HG03378 (cell line): ENCODE results near the gene DBNDD1.

Experiments
- ATAC-seq: cut with Tn5 transposase; IDR thresholded peaks from one replicate; pipeline ENCODE4 v1.9.1; 2021; ENCODE audit warnings: mild to moderate bottlenecking, moderate library complexity; ENCODE audit not compliant: unreplicated experiment

The DBNDD1 gene

GRCh38 chr16:90037276-90037675, 18.0 kb upstream of the DBNDD1 start:
- ATAC-seq: no peak

DNA sequence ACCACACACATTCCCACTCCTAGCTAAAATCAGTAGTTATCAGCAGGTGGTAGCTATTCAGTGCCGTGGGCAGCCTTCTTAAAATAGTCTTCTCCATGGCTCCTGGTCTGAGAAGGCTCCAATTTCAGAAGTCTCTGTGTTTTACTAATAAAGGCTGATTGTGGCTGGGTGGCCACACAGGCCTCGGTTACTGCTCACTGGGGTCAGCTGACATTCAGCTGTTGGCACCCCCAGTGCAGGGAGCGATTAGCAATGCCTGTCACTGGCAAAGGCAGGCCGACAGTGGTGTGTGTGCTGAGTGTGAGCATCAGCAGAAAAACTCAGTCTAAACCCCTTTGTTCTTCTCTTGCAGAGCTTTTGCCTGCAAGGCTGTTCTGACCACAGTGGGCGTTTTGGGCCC, 16.6 kb upstream of the DBNDD1 start:
- ATAC-seq: no peak

DNA sequence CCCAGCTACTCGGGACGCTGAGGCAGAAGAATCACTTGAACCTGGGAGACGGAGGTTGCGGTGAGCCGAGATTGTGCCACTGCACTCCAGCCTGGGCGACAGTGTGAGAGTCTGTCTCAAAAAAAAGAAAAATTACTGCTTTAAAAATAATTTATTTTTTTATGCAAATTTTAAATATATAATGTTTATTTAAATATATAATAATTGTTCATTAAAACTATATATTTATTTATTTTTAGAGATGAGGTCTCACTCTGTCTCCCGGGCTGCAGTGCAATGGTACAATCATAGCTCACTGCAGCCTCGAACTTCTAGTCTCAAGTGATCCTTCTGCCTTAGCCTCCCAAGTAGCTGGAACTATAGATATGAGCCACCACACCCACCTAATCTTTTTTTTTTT, 15.2 kb upstream of the DBNDD1 start:
- no peak for ATAC-seq

DNA sequence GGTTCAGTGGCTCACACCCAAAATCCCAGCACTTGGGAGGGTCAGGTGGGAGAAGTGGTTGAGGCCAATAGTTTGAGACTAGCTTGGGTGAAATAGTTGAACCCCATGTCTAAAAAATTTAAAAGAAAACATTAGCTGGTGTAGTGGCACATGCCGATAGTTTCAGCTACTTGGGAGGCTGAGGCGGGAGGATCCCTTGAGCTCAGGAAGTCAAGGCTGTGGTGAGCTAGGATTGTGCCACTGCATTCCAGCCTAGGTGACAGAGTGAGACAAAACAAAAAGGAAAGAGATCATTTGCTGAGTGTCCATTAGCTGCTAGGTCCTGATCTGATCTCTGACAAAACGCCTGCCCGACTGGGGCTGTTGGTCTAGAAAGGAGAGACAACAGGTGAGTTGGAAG, 14.1 kb upstream of the DBNDD1 start:
- no peak for ATAC-seq

GRCh38 chr16:90032674-90033331, 13.5 kb upstream of the DBNDD1 start:
- ATAC-seq: no peak

DNA sequence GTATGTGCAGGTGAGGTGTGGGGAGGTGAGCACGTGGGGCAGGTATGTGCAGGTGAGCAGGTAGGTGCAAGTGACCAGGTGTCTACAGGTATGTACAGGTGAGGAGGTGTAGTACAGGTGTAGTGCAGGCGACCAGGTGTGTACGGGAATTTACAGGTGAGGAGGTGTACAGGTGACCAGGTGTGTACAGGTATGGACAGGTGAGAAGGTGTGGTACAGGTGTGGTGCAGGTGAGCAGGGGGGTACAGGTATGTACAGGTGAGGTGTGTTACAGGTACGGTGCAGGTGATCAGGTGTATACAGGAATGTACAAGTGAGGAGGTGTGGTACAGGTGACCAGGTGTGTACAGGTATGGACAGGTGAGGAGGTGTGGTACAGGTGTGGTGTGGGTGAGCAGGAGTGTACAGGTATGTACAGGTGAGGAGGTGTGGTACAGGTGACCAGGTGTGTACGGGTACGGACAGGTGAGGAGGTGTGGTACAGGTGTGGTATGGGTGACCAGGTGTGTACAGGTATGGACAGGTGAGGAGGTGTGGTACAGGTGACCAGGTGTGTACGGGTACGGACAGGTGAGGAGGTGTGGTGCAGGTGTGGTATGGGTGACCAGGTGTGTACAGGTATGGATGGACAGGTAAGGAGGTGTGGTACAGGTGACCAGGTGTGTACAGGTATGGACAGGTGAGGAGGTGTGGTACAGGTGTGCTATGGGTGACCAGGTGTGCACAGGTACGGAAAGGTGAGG, 12.8 kb upstream of the DBNDD1 start:
- ATAC-seq: no peak

- no peak for ATAC-seq
Measured at GRCh38 chr16:90031186-90031930, 12.1 kb upstream of the DBNDD1 start.

- no peak for ATAC-seq
Measured at GRCh38 chr16:90028985-90029384, 9.7 kb upstream of the DBNDD1 start.

- no peak for ATAC-seq
Measured at GRCh38 chr16:90027611-90028010, 8.4 kb upstream of the DBNDD1 start.

GRCh38 chr16:90026135-90026534, 6.9 kb upstream of the DBNDD1 start:
- ATAC-seq: no peak

GRCh38 chr16:90023078-90023447, 3.8 kb upstream of the DBNDD1 start:
- no peak for ATAC-seq

- no peak for ATAC-seq
Measured at GRCh38 chr16:90022209-90023077, 3.2 kb upstream of the DBNDD1 start.

GRCh38 chr16:90020838-90021382, 1.7 kb upstream of the DBNDD1 start:
- no peak for ATAC-seq

DNA sequence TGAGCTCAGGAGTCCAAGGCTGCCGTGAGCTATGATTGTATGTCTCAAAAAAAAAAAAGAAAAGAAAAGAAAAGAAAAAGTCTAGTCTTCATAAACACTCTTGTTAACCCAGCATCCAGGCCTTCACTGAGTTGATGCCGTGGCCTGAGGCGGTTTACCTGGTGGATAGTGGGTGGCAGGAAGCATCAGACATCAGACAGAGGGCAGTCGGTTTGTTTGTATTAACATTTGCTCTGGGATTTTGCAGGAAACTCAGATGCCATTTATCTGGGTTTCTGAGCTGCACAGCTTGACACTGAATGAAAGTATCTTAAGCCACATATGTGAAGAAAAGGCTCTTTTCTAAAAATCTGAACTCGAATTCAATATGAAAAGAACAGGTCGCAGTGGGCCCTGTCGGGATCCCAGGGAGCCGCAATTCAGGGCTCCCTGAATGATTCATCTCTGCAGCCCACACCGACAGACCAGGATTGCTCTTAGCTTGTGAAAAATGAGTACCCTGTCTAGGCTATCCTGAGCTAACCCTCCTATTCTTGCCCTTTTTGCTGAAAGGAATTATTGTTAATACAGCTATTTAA, 1.1 kb upstream of the DBNDD1 start:
- ATAC-seq: no peak

GRCh38 chr16:90019543-90020259, 445 bp upstream of the DBNDD1 start:
- no peak for ATAC-seq

DNA sequence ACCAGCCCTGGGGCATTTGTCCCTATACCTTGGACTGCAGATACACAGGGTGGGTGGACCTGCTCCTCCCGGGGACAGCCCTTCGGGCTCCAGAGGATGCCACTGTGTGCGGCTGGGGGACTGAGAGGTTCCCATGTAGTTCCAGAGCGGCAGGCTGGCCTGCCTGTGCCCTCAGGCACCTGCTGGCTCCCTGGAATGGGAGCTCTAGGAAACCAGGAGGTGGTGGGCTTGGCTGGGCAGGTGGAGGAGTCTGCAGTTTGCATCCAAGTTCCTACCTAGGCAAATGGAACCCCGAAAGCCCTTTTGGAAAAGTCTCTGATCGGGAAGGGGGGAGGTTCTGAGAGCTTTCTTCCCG, 982 bp downstream of the DBNDD1 start:
- no peak for ATAC-seq

GRCh38 chr16:90016339-90016950, 2.8 kb downstream of the DBNDD1 start:
- no peak for ATAC-seq

GRCh38 chr16:90015586-90016338, 3.5 kb downstream of the DBNDD1 start:
- no peak for ATAC-seq
